Sciatic nerve (tissue), 2 donors: ENCODE results near the gene CDK18. TPM values are rescaled to one million over a fixed set of nuclear protein-coding genes. Genes with fewer than 3 reads are reported as not detected.

Experiments used
- ATAC-seq: fragments of 200-7000 bp; cut with Tn5 transposase; one replicate; pipeline ENCODE4 v1.9.1; 2020; ENCODE audit warnings: mild to moderate bottlenecking, moderate library complexity
- DNase-seq: peaks from one replicate; pipeline ENCODE4 v3.0.0-alpha.2; 2020; ENCODE audit warnings: low spot score
- intact Hi-C: fragments of 100-400 bp; cut with DNase I; formaldehyde crosslinking; loops from one replicate; pipeline ENCODE4 v1.14.2; 2022
- total RNA-seq: library from RNA; stranded (reverse); fragmentation: NEBNext Ultra II Directional; extraction: Animal tissue kit (Norgen Biotek cat#: 25700); gene quantifications from one replicate; pipeline ENCODE4 v1.2.1, GENCODE V29; 2021
- donor health status: DM: no; HTN: no; CAD: no.
- donor health status: DM: no; HTN: no; CAD: no.

CDK18 gene
- total RNA-seq, 1 donor from 2014 or later: 9.4 TPM

GRCh38 chr1:205531191-205532025 lies 26.9 kb downstream of the CDK18 start:
- intact Hi-C loops: loop anchor here (2.0 kb wide), 1 partner anchor 129 kb away; no protein-coding TSS in a partner anchor
- ATAC-seq: no peak
- no peak for DNase-seq

GRCh38 chr1:205532026-205532898 lies 27.8 kb downstream of the CDK18 start:
- intact Hi-C loops: no loop called here
- no peak for DNase-seq

GRCh38 chr1:205532996-205533735 lies 28.7 kb downstream of the CDK18 start:
- DNase-seq: no peak
- intact Hi-C loops: no loop called here
- ATAC-seq: no peak

More at GRCh38 chr1:205532026-205532898, 27.8 kb downstream of the CDK18 start:
- no peak for ATAC-seq

GRCh38 chr1:205533748-205534443 lies 29.4 kb downstream of the CDK18 start:
- intact Hi-C loops: no loop called here
- ATAC-seq (no peak), DNase-seq (no peak)

GRCh38 chr1:205534444-205534985 lies 30.0 kb downstream of the CDK18 start:
- DNase-seq (no peak), ATAC-seq (no peak)
- intact Hi-C loops: no loop called here

GRCh38 chr1:205535096-205535495 lies 30.6 kb downstream of the CDK18 start:
- intact Hi-C loops: no loop called here
- ATAC-seq: no peak
- DNase-seq: peak; percentile 31

GRCh38 chr1:205535866-205536758 lies 31.6 kb downstream of the CDK18 start:
- ATAC-seq (no peak), DNase-seq (peak; percentile 36)
- intact Hi-C loops: no loop called here

GRCh38 chr1:205536759-205537361 lies 32.4 kb downstream of the CDK18 start:
- peak; percentile 44 for DNase-seq
- intact Hi-C loops: no loop called here

GRCh38 chr1:205537386-205538018 lies 33.0 kb downstream of the CDK18 start:
- ATAC-seq (no peak), DNase-seq (peak; percentile 17)
- intact Hi-C loops: no loop called here

More at GRCh38 chr1:205536759-205537361, 32.4 kb downstream of the CDK18 start:
- ATAC-seq: no peak

GRCh38 chr1:205538235-205538840 lies 33.9 kb downstream of the CDK18 start:
- intact Hi-C loops: no loop called here
- ATAC-seq (no peak), DNase-seq (peak; percentile 22)

GRCh38 chr1:205541161-205541886 lies 36.9 kb downstream of the CDK18 start:
- DNase-seq: peak; percentile 22
- intact Hi-C loops: no loop called here
- ATAC-seq: no peak

- no peak for ATAC-seq
- peak; percentile 47 for DNase-seq
- intact Hi-C loops: no loop called here
Measured at GRCh38 chr1:205542367-205542766, 37.9 kb downstream of the CDK18 start.

- ATAC-seq (peak; percentile 92), DNase-seq (peak; percentile 77)
- intact Hi-C loops: no loop called here
Measured at GRCh38 chr1:205543351-205544301, 39.2 kb downstream of the CDK18 start.
